ENCODE results near the gene PHLPP1.

The PHLPP1 gene

DNA sequence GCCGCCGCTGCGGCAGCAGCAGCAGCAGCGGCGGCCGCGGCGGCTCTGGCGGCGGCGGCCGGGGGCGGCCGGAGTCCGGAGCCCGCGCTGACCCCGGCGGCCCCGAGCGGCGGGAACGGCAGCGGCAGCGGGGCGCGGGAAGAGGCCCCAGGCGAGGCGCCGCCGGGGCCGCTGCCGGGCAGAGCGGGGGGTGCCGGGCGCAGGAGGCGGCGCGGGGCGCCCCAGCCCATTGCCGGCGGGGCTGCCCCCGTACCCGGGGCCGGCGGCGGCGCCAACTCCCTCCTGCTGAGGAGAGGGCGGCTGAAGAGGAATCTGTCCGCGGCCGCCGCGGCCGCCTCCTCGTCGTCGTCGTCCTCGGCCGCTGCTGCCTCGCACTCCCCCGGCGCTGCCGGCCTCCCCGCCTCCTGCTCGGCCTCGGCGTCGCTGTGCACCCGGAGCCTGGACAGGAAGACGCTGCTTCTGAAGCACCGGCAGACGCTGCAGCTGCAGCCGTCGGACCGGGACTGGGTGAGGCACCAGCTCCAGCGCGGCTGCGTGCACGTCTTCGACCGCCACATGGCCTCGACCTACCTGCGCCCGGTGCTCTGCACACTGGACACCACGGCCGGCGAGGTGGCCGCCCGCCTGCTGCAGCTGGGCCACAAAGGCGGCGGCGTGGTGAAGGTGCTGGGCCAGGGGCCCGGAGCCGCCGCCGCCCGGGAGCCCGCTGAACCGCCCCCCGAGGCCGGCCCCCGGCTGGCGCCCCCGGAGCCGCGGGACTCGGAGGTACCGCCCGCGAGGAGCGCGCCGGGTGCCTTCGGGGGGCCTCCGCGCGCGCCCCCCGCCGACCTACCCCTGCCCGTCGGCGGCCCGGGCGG is 646 bp downstream of the PHLPP1 start (continued):
- TF ChIP-seq ZNF670 (tag by site-specific recombination; IDR thresholded peaks at IDR 0.05; ENCODE audit: low read depth) (no peak), ZNF791 (tag by site-specific recombination; IDR thresholded peaks at IDR 0.05) (no peak), ZNF335 (tag by site-specific recombination; conservative IDR thresholded peaks at IDR 0.05) (no peak; the same call in 1 of the 2 replicates), MYNN (tag by site-specific recombination; IDR thresholded peaks at IDR 0.05; ENCODE audit: borderline replicate concordance) (no peak), CTCF (tag by site-specific recombination; IDR thresholded peaks at IDR 0.05) (peak; percentile 60; the same call in 1 of the 2 replicates)

GRCh38 chr18:62716619-62717168 is 1.4 kb downstream of the PHLPP1 start:
- peaks cover 28% of the 10 kb centered on the region for H3K4me1 ChIP-seq (ENCODE audit: control insufficient read depth, insufficient read depth, low read length)

More at GRCh38 chr18:62716619-62717168, 1.4 kb downstream of the PHLPP1 start:
- ChIA-PET CTCF (interaction anchor here (0.6 to 1.7 kb wide), 4 partner anchors 70 to 266 kb away, joined by 3 to 5 read pairs (median 4); no protein-coding TSS in a partner anchor), POLR2A (interaction anchor here (0.5 to 2.2 kb wide), 7 partner anchors 11 to 279 kb away, joined by 3 to 6 read pairs (median 4); no protein-coding TSS in a partner anchor)
- H3K4me3 ChIP-seq (ENCODE audit: low read depth, low read length): peak overlapping the region; percentile 83
- TF ChIP-seq ZNF335 (tag by site-specific recombination; conservative IDR thresholded peaks at IDR 0.05) (0 out of 2 replicates have a peak, but pooled peaks have one; percentile 13), GLI2 (tag by site-specific recombination; IDR thresholded peaks at IDR 0.05; ENCODE audit: borderline replicate concordance, low read depth) (no peak), ZNF777 (tag by site-specific recombination; IDR thresholded peaks at IDR 0.05; ENCODE audit: borderline replicate concordance) (peak; percentile 79; the same call in 1 of the 2 replicates), ZNF76 (tag by site-specific recombination; IDR thresholded peaks at IDR 0.05; ENCODE audit: borderline replicate concordance, low read depth) (no peak), ZIC2 (tag by site-specific recombination; IDR thresholded peaks at IDR 0.05) (peak; percentile 31; the same call in 1 of the 2 replicates), ZFHX2 (tag by site-specific recombination; conservative IDR thresholded peaks at IDR 0.05) (peak; percentile 39; the same call in 1 of the 2 replicates), EGR2 (tag by site-specific recombination; IDR thresholded peaks at IDR 0.05; ENCODE audit: low read depth) (0 out of 2 replicates have a peak, but pooled peaks have one; percentile 21), GLIS2 (tag by site-specific recombination; IDR thresholded peaks at IDR 0.05) (peak; percentile 92), KLF17 (tag by site-specific recombination; IDR thresholded peaks at IDR 0.05) (no peak), ZNF266 (tag by site-specific recombination; IDR thresholded peaks at IDR 0.05; ENCODE audit: low read depth) (no peak), ZBTB8A (tag by site-specific recombination; IDR thresholded peaks at IDR 0.05) (peak; percentile 14; the same call in 1 of the 2 replicates), GLIS1 (tag by site-specific recombination; IDR thresholded peaks at IDR 0.05) (peak; percentile 85), ZNF341 (tag by site-specific recombination; IDR thresholded peaks at IDR 0.05; ENCODE audit: low read depth) (0 out of 2 replicates have a peak, but pooled peaks have one; percentile 30), ZSCAN30 (tag by site-specific recombination; IDR thresholded peaks at IDR 0.05) (peak; percentile 59; the same call in 1 of the 2 replicates)
- TF ChIP-seq, protein P1, sequence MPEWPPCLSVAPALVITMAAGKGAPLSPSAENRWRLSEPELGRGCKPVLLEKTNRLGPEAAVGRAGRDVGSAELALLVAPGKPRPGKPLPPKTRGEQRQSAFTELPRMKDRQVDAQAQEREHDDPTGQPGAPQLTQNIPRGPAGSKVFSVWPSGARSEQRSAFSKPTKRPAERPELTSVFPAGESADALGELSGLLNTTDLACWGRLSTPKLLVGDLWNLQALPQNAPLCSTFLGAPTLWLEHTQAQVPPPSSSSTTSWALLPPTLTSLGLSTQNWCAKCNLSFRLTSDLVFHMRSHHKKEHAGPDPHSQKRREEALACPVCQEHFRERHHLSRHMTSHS (tag by site-specific recombination; IDR thresholded peaks at IDR 0.05): no peak
- TF ChIP-seq, protein P2, sequence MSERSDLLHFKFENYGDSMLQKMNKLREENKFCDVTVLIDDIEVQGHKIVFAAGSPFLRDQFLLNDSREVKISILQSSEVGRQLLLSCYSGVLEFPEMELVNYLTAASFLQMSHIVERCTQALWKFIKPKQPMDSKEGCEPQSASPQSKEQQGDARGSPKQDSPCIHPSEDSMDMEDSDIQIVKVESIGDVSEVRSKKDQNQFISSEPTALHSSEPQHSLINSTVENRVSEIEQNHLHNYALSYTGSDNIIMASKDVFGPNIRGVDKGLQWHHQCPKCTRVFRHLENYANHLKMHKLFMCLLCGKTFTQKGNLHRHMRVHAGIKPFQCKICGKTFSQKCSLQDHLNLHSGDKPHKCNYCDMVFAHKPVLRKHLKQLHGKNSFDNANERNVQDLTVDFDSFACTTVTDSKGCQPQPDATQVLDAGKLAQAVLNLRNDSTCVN (tag by site-specific recombination; optimal IDR thresholded peaks at IDR 0.05): peak; percentile 50
- no peaks in the 10 kb centered on the region for H3K36me3 ChIP-seq (ENCODE audit: control insufficient read depth in 2 of 2, insufficient read depth in 1 of 2, low read length in 2 of 2)
- peak overlapping the region; percentile 99 for H3K27ac ChIP-seq (ENCODE audit: extremely low read depth, low read depth, low read length)
- H3K9me3 ChIP-seq (ENCODE audit: control insufficient read depth, insufficient read depth, low read depth, low read length): no peaks in the 10 kb centered on the region
